HCT116 (cell line): ENCODE data around the gene FLNA. TPM values are rescaled to one million over a fixed set of nuclear protein-coding genes. Genes with fewer than 3 reads are reported as not detected.

Experiments used
- ATAC-seq: fragments of 200-7000 bp; cut with Tn5 transposase; 2 replicates; pipeline ENCODE4 v1.9.1; 2020; ENCODE audit warnings: mild to moderate bottlenecking, moderate library complexity
- BruUV-seq: library from RNA; stranded (reverse); fragments of 400-500 nt; replicated peaks from 2 replicates; lab custom pipeline; 2021; lab: Mats Ljungman, UMichigan
- CTCF ChIA-PET: fragments of 300-600 bp; sonication (Branson Sonifier 250); formaldehyde crosslinking; loops from one replicate; lab custom pipeline; 2021; ENCODE audit warnings: antibody characterized with exemption; lab: Charles Lee
- POLR2A ChIA-PET: fragments of 300-600, 350-600 bp; sonication (Branson Sonifier 250); formaldehyde crosslinking; loops from one replicate; lab custom pipeline; 2021; ENCODE audit warnings: antibody characterized with exemption; lab: Charles Lee
- RAD21 ChIA-PET, 2 experiments: fragments of 300-600 bp; sonication (Branson Sonifier 250); formaldehyde crosslinking; loops; one replicate each; lab custom pipeline; 2023; ENCODE audit warnings: low total read pairs in 2 of 2; ENCODE audit not compliant: uncharacterized antibody in 2 of 2, unreplicated experiment in 2 of 2, low non-redundant PET in 1 of 2; lab: Charles Lee
- DNase-seq: peaks from one replicate; pipeline ENCODE4 v3.0.0-alpha.2; 2010; ENCODE audit warnings: low read depth, low spot score
- H2AFZ ChIP-seq: fragments of 200-600 bp; shearing (Covaris generic), sonication (generic); 2 replicates; pipeline ENCODE4 v1.6.1; 2017; ENCODE audit warnings: low read depth, mixed run types, mixed read lengths, antibody characterized with exemption, low read length; ENCODE audit not compliant: poor library complexity, severe bottlenecking
- H3K27ac ChIP-seq: 2 replicates; pipeline ENCODE4 v1.5.1; 2012; ENCODE audit warnings: low read depth, low read length
- H3K27me3 ChIP-seq: fragments of 200-600 bp; sonication (generic); 2 replicates; pipeline ENCODE4 v1.6.1; 2016; ENCODE audit warnings: mixed run types, low read length, mixed read lengths; ENCODE audit not compliant: insufficient read depth
- H3K36me3 ChIP-seq, 2 experiments: fragments of 200-500 bp in 1 of 2; fragments of 200-600 bp in 1 of 2; sonication (Bioruptor generic) in 1 of 2; sonication (generic) in 1 of 2; 2 replicates each; pipeline versions ENCODE4 v1.5.1 to v1.6.1; 2014 to 2016; ENCODE audit warnings: low read length in 2 of 2, inconsistent platforms in 1 of 2, mixed read lengths in 1 of 2, mixed run types in 1 of 2; ENCODE audit not compliant: insufficient read depth in 2 of 2, control insufficient read depth in 1 of 2
- H3K4me1 ChIP-seq, 2 experiments: fragments of 200-600 bp in 1 of 2; sonication (generic) in 1 of 2; 2 replicates each; pipeline versions ENCODE4 v1.5.1 to v1.6.1; 2012 to 2017; ENCODE audit warnings: low read length in 2 of 2, inconsistent platforms in 1 of 2, mild to moderate bottlenecking in 1 of 2, mixed read lengths in 1 of 2, mixed run types in 1 of 2, moderate library complexity in 1 of 2; ENCODE audit not compliant: insufficient read depth in 2 of 2, control insufficient read depth in 1 of 2
- H3K4me2 ChIP-seq: fragments of 200-600 bp; sonication (generic); 2 replicates; pipeline ENCODE4 v1.6.1; 2017; ENCODE audit warnings: mixed run types, low read length, mixed read lengths
- H3K4me3 ChIP-seq, 2 experiments: fragments of 200-600 bp in 1 of 2; sonication (generic) in 1 of 2; replicated peaks in 1 of 2; 2 replicates each; pipeline ENCODE4 v1.5.1; 2011 to 2016; ENCODE audit warnings: low read length in 2 of 2, control low read depth in 1 of 2, low read depth in 1 of 2, mild to moderate bottlenecking in 1 of 2, mixed read lengths in 1 of 2, mixed run types in 1 of 2
- H3K79me2 ChIP-seq: fragments of 200-600 bp; sonication (generic); 2 replicates; pipeline ENCODE4 v1.6.1; 2017; ENCODE audit warnings: mild to moderate bottlenecking, mixed run types, low read length, moderate library complexity, mixed read lengths; ENCODE audit not compliant: insufficient read depth
- H3K9ac ChIP-seq: fragments of 200-600 bp; sonication (generic); 2 replicates; pipeline ENCODE4 v1.6.1; 2016; ENCODE audit warnings: low read length, mixed read lengths
- H3K9me2 ChIP-seq: fragments of 200-600 bp; sonication (generic), shearing (Covaris generic); 2 replicates; pipeline ENCODE4 v1.6.1; 2017; ENCODE audit warnings: mixed run types, mild to moderate bottlenecking, moderate library complexity; ENCODE audit not compliant: insufficient read depth
- H3K9me3 ChIP-seq, 2 experiments: fragments of 200-500 bp in 1 of 2; fragments of 200-600 bp in 1 of 2; sonication (Bioruptor generic) in 1 of 2; sonication (generic) in 1 of 2; 2 replicates each; pipeline ENCODE4 v1.6.1; 2014 to 2017; ENCODE audit warnings: low read length in 2 of 2, mixed read lengths in 2 of 2, inconsistent platforms in 1 of 2, low read depth in 1 of 2, mild to moderate bottlenecking in 1 of 2, mixed run types in 1 of 2, moderate library complexity in 1 of 2; ENCODE audit not compliant: control insufficient read depth in 1 of 2, insufficient read depth in 1 of 2
- H4K20me1 ChIP-seq: fragments of 200-600 bp; sonication (generic), shearing (Covaris generic); 2 replicates; pipeline ENCODE4 v1.6.1; 2017; ENCODE audit warnings: mixed run types, mild to moderate bottlenecking, moderate library complexity; ENCODE audit not compliant: insufficient read depth
- CBX3 ChIP-seq: IDR thresholded peaks from 2 replicates; pipeline ENCODE4 v1.6.1; 2012; ENCODE audit warnings: low read depth
- CEBPB ChIP-seq: IDR thresholded peaks from 2 replicates; pipeline ENCODE4 v1.6.1; 2012; ENCODE audit warnings: low read depth
- EGR1 ChIP-seq: IDR thresholded peaks from 2 replicates; pipeline ENCODE4 v1.6.1; 2012; ENCODE audit warnings: low read depth
- ELF1 ChIP-seq: IDR thresholded peaks from 2 replicates; pipeline ENCODE4 v1.6.1; 2012; ENCODE audit warnings: low read depth, borderline replicate concordance
- EZH2 ChIP-seq: fragments of 200-600 bp; sonication (generic); IDR thresholded peaks from 2 replicates; pipeline ENCODE4 v1.6.1; 2017; ENCODE audit warnings: antibody characterized with exemption, mixed run types
- EZH2phosphoT487 ChIP-seq: fragments of 200-600 bp; IDR thresholded peaks from 2 replicates; pipeline ENCODE4 v1.6.1; 2018; ENCODE audit warnings: antibody characterized with exemption, borderline replicate concordance
- FOSL1 ChIP-seq: IDR thresholded peaks from 2 replicates; pipeline ENCODE4 v1.6.1; 2012; ENCODE audit warnings: low read depth
- JUND ChIP-seq: IDR thresholded peaks from 2 replicates; pipeline ENCODE4 v1.6.1; 2012
- POLR2A ChIP-seq: IDR thresholded peaks from 2 replicates; pipeline ENCODE4 v1.7.0; 2011; ENCODE audit warnings: borderline replicate concordance; ENCODE audit not compliant: insufficient read depth, insufficient read length; ENCODE audit errors: extremely low read depth
- POLR2AphosphoS5 ChIP-seq: IDR thresholded peaks from 2 replicates; pipeline ENCODE4 v1.6.1; 2011; ENCODE audit warnings: mild to moderate bottlenecking, low read depth, low read length, moderate library complexity
- RAD21 ChIP-seq: IDR thresholded peaks from 2 replicates; pipeline ENCODE4 v1.6.1; 2012; ENCODE audit warnings: low read depth, mild to moderate bottlenecking
- SIN3A ChIP-seq: IDR thresholded peaks from 2 replicates; pipeline ENCODE4 v1.6.1; 2012; ENCODE audit warnings: low read depth
- SP1 ChIP-seq: IDR thresholded peaks from 2 replicates; pipeline ENCODE4 v1.6.1; 2012; ENCODE audit warnings: low read depth
- TCF7L2 ChIP-seq: IDR thresholded peaks from 2 replicates; pipeline ENCODE4 v1.7.0; 2011; ENCODE audit warnings: borderline replicate concordance, inconsistent platforms; ENCODE audit not compliant: insufficient read depth, insufficient read length; ENCODE audit errors: extremely low read depth
- YY1 ChIP-seq: IDR thresholded peaks from 2 replicates; pipeline ENCODE4 v1.6.1; 2011; ENCODE audit warnings: low read length, low read depth, moderate library complexity, mild to moderate bottlenecking; ENCODE audit not compliant: insufficient replicate concordance; ENCODE audit errors: extremely low read depth
- ZFX ChIP-seq: fragments of 450-650 bp; IDR thresholded peaks from 2 replicates; pipeline ENCODE4 v1.6.1; 2017
- ZNF274 ChIP-seq: fragments of 200-500 bp; sonication (Bioruptor generic); IDR thresholded peaks from 2 replicates; pipeline ENCODE4 v1.6.1; 2014; ENCODE audit warnings: mild to moderate bottlenecking, low read depth, low read length, inconsistent platforms
- intact Hi-C: fragments of 100-400 bp; cut with micrococcal nuclease; formaldehyde crosslinking; loops from 2 replicates; pipeline ENCODE4 v1.10.0; 2022
- total RNA-seq: library from RNA; stranded (reverse); gene quantifications from one replicate; pipeline ENCODE4 v1.2.1, GENCODE V29; 2021; ENCODE audit not compliant: unreplicated experiment
- TF ChIP-seq, protein P1 (sequence below): IDR thresholded peaks from 2 replicates; pipeline ENCODE4 v1.6.1; 2012
- TF ChIP-seq, protein P2 (sequence below): IDR thresholded peaks from 2 replicates; pipeline ENCODE4 v1.6.1; 2012
- TF ChIP-seq, protein P3 (sequence below), 3 experiments: fragments of 200-600 bp in 1 of 3; sonication (generic) in 1 of 3; IDR thresholded peaks in 2 of 3; conservative IDR thresholded peaks in 1 of 3; 2 replicates each; pipeline ENCODE4 v1.5.1; 2012 to 2017; ENCODE audit warnings: low read depth in 2 of 3, low read length in 2 of 3, antibody characterized with exemption in 1 of 3, borderline replicate concordance in 1 of 3, control low read depth in 1 of 3, mild to moderate bottlenecking in 1 of 3, mixed read lengths in 1 of 3, mixed run types in 1 of 3, moderate library complexity in 1 of 3; ENCODE audit not compliant: insufficient read depth in 1 of 3

FLNA gene
- total RNA-seq, 1 experiment from 2014 or later = 546 TPM

DNA sequence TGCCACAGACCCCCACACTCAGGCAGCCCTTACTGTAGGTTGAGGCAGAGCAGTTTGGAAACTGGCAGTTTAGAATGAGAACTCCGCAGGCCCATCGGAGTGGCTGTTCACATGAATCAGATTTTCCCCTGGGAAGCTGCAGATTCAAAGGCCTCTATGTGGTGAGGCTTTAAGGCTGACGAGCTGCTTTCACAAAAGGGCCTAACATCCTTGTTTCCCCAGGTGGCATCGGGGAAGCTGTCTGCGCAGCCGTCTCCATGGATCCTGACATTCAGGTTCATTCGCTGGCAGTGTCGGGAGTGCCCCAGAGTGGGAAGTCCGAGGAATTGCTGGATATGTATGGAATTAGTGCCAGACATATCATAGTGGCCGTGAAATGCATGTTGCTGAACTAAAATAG lies 45.1 kb downstream of the FLNA start:
- BruUV-seq = no TSS peak
- ATAC-seq (no peak), DNase-seq (no peak)
- ChIA-PET RAD21 (no interaction called here), POLR2A (interaction anchor here (0.6 kb wide), 1 partner anchor 42 kb away, joined by 3 read pairs; no protein-coding TSS in a partner anchor), CTCF (no interaction called here)
- Histone ChIP-seq H3K9me3 (no peaks in the 10 kb centered on the region), H3K4me1 (no peaks in the 10 kb centered on the region), H4K20me1 (no peaks in the 10 kb centered on the region), H3K4me2 (no peak overlapping the region), H3K9ac (no peak overlapping the region), H3K27me3 (0 out of 2 replicates have a peak, but pooled peaks cover 8% of the 10 kb centered on the region), H3K9me2 (no peaks in the 10 kb centered on the region), H3K4me3 (no peak overlapping the region), H3K36me3 (no peaks in the 10 kb centered on the region), H2AFZ (no peak overlapping the region), H3K79me2 (no peaks in the 10 kb centered on the region), H3K27ac (no peak overlapping the region)
- intact Hi-C loops = no loop called here
- TF ChIP-seq, protein P1, sequence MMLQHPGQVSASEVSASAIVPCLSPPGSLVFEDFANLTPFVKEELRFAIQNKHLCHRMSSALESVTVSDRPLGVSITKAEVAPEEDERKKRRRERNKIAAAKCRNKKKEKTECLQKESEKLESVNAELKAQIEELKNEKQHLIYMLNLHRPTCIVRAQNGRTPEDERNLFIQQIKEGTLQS = no peak
- TF ChIP-seq TCF7L2 (no peak), YY1 (no peak), JUND (no peak), POLR2A (no peak), POLR2AphosphoS5 (no peak), CBX3 (no peak), ZNF274 (no peak), SP1 (no peak), EZH2 (no peak), RAD21 (no peak), EZH2phosphoT487 (no peak), CEBPB (no peak), ELF1 (no peak), SIN3A (no peak), FOSL1 (no peak), ZFX (no peak), EGR1 (no peak)
- TF ChIP-seq, protein P2, sequence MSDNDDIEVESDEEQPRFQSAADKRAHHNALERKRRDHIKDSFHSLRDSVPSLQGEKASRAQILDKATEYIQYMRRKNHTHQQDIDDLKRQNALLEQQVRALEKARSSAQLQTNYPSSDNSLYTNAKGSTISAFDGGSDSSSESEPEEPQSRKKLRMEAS = no peak
- TF ChIP-seq, protein P3, sequence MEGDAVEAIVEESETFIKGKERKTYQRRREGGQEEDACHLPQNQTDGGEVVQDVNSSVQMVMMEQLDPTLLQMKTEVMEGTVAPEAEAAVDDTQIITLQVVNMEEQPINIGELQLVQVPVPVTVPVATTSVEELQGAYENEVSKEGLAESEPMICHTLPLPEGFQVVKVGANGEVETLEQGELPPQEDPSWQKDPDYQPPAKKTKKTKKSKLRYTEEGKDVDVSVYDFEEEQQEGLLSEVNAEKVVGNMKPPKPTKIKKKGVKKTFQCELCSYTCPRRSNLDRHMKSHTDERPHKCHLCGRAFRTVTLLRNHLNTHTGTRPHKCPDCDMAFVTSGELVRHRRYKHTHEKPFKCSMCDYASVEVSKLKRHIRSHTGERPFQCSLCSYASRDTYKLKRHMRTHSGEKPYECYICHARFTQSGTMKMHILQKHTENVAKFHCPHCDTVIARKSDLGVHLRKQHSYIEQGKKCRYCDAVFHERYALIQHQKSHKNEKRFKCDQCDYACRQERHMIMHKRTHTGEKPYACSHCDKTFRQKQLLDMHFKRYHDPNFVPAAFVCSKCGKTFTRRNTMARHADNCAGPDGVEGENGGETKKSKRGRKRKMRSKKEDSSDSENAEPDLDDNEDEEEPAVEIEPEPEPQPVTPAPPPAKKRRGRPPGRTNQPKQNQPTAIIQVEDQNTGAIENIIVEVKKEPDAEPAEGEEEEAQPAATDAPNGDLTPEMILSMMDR (IDR thresholded peaks at IDR 0.05 in 2 of 3, conservative IDR thresholded peaks at IDR 0.05 in 1 of 3; ENCODE audit: borderline replicate concordance in 1 of 3, insufficient read depth in 1 of 3, low read depth in 2 of 3, low read length in 2 of 3) = no peak
